ENCODE measurements around the gene ZNF230.

Gene ZNF230

DNA sequence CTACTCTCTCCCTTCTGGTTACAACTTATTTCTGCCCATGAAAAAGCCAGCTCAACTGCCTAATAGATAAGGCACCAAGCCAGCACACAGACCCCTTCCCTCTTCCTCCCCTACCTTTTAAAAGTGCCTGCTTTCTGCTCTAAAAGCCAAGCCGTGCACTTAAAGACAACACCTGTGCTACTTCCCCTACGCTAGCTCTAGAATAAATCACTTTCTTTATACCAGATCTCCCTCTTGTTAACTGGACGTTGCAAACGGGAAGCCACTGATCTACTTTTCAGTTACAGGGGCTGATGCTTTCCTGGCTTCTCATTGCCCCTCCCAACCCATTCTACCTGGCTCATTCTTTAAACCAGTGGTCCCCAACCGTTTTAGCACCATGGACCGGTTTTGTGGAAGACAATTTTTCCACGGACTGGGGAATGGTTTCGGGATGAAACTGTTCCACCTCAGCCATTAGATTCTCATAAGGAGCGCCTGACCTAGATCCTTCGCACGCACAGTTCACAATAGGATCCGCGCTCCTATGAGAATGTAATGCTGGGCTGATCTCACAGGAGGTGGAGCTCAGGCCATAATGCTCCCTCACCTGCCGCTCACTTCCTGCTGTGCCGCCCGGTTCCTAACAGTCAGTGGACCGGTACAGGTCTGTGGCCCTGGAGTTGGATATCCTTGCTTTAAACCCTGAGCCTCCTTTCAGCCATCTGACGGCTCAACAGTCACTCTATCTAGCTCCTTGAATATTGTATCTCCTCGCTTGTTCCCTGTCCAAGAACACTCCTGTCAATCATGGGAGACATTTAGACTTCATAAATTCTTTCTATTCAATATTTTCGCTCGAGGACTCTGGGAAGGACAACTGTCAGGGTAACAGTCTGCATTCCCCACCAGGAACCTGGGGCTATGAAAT, 48.2 kb downstream of the ZNF230 start:
- no peak for DNase-seq

DNA sequence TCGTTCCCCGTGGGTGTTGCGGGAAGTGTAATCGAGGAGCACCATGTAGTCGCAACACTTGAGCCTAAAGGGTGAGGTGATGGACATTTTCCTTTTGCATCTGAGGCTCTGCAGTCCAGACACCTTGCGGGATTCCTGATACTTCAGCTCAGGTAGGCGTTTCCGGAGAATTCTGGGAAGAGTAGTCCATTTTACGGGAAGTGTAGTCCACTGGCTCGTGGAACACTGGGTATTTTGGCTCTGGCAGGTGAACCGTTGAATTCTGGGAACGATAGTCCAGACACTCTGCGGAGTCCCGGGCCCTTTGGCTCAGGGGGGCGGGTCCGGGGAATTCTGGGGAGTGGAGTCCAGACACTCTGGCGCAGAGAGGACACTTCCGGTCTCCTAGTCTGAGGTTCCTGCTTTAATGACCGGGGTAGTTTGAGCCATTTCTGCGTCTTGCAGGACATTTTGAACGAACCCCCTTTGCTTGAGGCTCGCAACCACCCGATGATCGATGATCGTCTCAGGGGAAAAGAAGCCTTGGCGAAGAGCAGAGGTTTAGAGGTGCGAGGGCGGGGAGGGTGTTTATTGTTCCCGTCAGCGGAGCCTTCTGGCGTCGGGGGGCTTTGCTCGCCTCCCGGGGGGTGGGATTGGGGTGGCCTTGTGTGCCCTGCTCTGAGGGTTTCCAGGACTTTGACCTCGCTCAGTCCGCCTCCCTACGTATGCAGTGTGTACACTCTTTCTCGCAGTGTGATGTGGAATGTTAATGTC, 49.1 kb downstream of the ZNF230 start, which contains the start of gene ZNF223:
TSS of gene ZNF223 (plus strand) at position 387 of the 753 bp plus-strand sequence. CDS start 3,141 bp downstream, outside the sequence.
- peak; percentile 76 for DNase-seq

DNA sequence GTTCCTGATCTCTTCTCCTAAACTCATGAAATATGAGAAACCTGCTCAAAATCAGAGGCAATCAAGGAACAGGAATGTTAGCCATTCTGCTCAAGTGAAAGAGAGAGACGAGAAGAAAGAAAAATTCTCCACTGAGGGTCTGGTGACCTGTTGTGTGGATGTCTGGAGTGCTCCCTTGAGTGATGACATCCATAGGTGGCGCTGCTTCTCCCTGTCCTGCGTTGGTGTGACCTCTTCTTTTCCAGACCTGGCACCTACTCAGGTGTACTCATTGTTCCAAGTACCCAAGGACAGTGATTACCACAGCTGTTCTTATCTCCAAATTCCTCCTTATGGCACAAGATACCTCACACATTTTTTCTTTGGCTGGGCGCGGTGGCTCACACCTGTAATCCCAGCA, 53.1 kb downstream of the ZNF230 start:
- no peak for DNase-seq

DNA sequence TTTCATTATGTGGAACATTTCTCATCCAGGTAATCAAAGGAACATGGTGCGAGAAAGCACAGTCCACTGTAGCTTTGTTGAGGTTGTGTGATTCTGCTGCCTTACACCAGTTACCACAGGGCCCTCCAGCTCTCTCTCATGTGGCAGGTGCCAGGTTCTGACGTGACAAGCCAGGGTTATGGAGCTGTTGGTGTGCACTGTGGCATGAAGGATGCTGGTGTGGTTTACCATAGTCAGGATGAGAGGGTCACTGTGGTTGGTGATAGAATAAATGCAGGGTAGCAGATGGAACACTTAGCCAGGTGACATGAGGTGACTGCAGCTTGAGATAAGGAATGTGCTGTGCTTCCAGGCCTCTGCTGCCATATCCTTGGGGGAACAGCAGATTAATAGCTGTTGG, 56.5 kb downstream of the ZNF230 start:
- DNase-seq, result no peak

DNA sequence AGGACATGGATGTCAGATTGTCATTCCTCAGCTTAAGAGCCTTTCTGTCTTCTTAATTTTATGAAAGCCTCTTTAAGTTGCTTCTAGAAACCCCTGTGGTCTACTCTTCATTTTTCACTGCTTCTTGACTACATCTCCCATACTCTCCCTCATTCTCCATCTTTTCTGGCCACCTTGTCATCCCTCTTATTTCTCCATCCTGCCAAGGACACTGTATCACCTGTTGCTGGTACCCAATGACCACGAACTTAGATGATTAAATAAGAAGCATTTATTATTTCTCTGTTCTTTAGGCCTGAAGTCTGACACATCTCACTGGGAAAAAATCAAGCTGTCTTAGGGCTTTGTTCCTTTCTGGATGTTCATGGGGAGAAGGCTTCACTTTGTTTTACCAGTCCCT, 58.3 kb downstream of the ZNF230 start:
- DNase-seq, result no peak
